GM11168 (cell line): Measurements from ENCODE around the gene GPBAR1.

Experiments
- in situ Hi-C: fragments of 300-500 bp; cut with MboI; formaldehyde crosslinking; loops from one replicate; pipeline ENCODE4 v1.12.0; 2022; ENCODE audit warnings: low sequenced_read_pairs; ENCODE audit not compliant: unreplicated experiment

The GPBAR1 gene

GRCh38 chr2:218260742-218261422 lies at the start of gene GPBAR1:
Gene GPBAR1 (plus strand): TSS chr2:218261015. CDS start chr2:218262725, 1,710 bp downstream.
- in situ Hi-C loops: no loop called here

GRCh38 chr2:218214116-218214515 lies 46.7 kb upstream of the GPBAR1 start:
- in situ Hi-C loops: no loop called here

GRCh38 chr2:218216336-218216673 lies 44.5 kb upstream of the GPBAR1 start:
- in situ Hi-C loops: no loop called here

GRCh38 chr2:218216674-218217359 lies 44.0 kb upstream of the GPBAR1 start, which contains the start of gene ARPC2:
Gene ARPC2 (plus strand): TSS chr2:218217189. CDS start chr2:218217471, 282 bp downstream.
- in situ Hi-C loops: no loop called here

GRCh38 chr2:218217360-218218267 lies 43.2 kb upstream of the GPBAR1 start:
- in situ Hi-C loops: no loop called here

- in situ Hi-C loops: no loop called here
Measured at GRCh38 chr2:218218268-218219185, 42.3 kb upstream of the GPBAR1 start.

GRCh38 chr2:218219934-218220333 lies 40.9 kb upstream of the GPBAR1 start:
- in situ Hi-C loops: no loop called here

- in situ Hi-C loops: no loop called here
Measured at GRCh38 chr2:218221000-218221399, 39.8 kb upstream of the GPBAR1 start.

GRCh38 chr2:218223046-218223445 lies 37.8 kb upstream of the GPBAR1 start:
- in situ Hi-C loops: no loop called here

GRCh38 chr2:218224186-218224585 lies 36.6 kb upstream of the GPBAR1 start:
- in situ Hi-C loops: no loop called here

GRCh38 chr2:218226903-218227302 lies 33.9 kb upstream of the GPBAR1 start:
- in situ Hi-C loops: no loop called here

- in situ Hi-C loops: no loop called here
Measured at GRCh38 chr2:218228366-218229090, 32.3 kb upstream of the GPBAR1 start.

- in situ Hi-C loops: no loop called here
Measured at GRCh38 chr2:218229239-218229638, 31.6 kb upstream of the GPBAR1 start.

GRCh38 chr2:218229851-218230250 lies 31.0 kb upstream of the GPBAR1 start:
- in situ Hi-C loops: no loop called here

- in situ Hi-C loops: no loop called here
Measured at GRCh38 chr2:218230882-218231281, 29.9 kb upstream of the GPBAR1 start.

- in situ Hi-C loops: no loop called here
Measured at GRCh38 chr2:218233543-218233942, 27.3 kb upstream of the GPBAR1 start.

- in situ Hi-C loops: no loop called here
Measured at GRCh38 chr2:218234521-218234920, 26.3 kb upstream of the GPBAR1 start.

GRCh38 chr2:218235017-218235416 lies 25.8 kb upstream of the GPBAR1 start:
- in situ Hi-C loops: no loop called here

GRCh38 chr2:218236829-218237228 lies 24.0 kb upstream of the GPBAR1 start:
- in situ Hi-C loops: no loop called here
